Testis (tissue), 2 donors: ENCODE measurements around the gene CHTF8.

ENCODE experiments used
- POLR2A ChIP-seq: fragments of 450-650 bp; IDR thresholded peaks from one replicate; pipeline ENCODE4 v1.6.1; 2017; ENCODE audit warnings: antibody characterized with exemption, mild to moderate bottlenecking, moderate library complexity
- TF ChIP-seq, protein P1 (sequence below), 3 experiments: fragments of 450-650 bp in 2 of 3; fragments of 200-600 bp in 1 of 3; sonication (generic) in 1 of 3; IDR thresholded peaks; one replicate each; pipeline ENCODE4 v1.5.1; 2016 to 2019; ENCODE audit warnings: antibody characterized with exemption in 3 of 3, mild to moderate bottlenecking in 2 of 3, moderate library complexity in 1 of 3

DNA sequence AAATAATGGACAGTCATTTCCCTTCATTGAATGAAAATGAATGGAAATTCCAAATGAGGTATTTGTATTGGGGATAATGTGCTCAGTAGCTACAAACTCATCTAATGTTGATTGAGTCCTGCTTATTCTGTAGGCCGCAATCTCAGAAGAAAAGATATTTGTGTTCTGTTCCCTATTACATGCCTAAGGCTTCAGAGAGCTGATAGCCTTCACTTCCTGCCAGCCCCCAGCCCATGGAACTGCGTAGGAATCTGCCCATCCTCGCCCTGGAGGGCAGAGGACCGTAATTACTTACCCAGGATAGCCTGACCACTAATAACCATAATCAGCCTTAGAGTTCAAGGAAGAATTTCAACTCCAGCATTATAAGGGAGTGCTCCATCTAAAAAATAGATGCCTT, 36.7 kb upstream of the CHTF8 start:
- TF ChIP-seq, protein P1, sequence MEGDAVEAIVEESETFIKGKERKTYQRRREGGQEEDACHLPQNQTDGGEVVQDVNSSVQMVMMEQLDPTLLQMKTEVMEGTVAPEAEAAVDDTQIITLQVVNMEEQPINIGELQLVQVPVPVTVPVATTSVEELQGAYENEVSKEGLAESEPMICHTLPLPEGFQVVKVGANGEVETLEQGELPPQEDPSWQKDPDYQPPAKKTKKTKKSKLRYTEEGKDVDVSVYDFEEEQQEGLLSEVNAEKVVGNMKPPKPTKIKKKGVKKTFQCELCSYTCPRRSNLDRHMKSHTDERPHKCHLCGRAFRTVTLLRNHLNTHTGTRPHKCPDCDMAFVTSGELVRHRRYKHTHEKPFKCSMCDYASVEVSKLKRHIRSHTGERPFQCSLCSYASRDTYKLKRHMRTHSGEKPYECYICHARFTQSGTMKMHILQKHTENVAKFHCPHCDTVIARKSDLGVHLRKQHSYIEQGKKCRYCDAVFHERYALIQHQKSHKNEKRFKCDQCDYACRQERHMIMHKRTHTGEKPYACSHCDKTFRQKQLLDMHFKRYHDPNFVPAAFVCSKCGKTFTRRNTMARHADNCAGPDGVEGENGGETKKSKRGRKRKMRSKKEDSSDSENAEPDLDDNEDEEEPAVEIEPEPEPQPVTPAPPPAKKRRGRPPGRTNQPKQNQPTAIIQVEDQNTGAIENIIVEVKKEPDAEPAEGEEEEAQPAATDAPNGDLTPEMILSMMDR (IDR thresholded peaks at IDR 0.05) = no peak
- TF ChIP-seq POLR2A = no peak
